MCF 10A (cell line): ENCODE results near the gene MRAS. TPM values are rescaled to one million over a fixed set of nuclear protein-coding genes. Genes with fewer than 3 reads are reported as not detected.
A peak's percentile ranks its signal among the peaks of the same experiment; 100 is the strongest.
"Not testable (repeated sequence)": the region's sequence is repeated elsewhere in the genome, so short reads cannot be mapped to it uniquely, and the experiment has no call there.

Experiments used
- BruUV-seq: library from RNA; stranded (reverse); fragments of 400-500 nt; replicated peaks from 2 replicates; lab custom pipeline; 2021; lab: Mats Ljungman, UMichigan
- CTCF ChIA-PET: fragments of 300-600 bp; sonication (Branson Sonifier 250); formaldehyde crosslinking; extraction: SDS; loops from one replicate; lab custom pipeline; 2021; ENCODE audit warnings: antibody characterized with exemption, inconsistent platforms; lab: Yijun Ruan, JAX
- POLR2A ChIA-PET: fragments of 300-600, 350-650 bp; sonication (Branson Sonifier 250); formaldehyde crosslinking; extraction: SDS; loops from one replicate; lab custom pipeline; 2020; ENCODE audit warnings: antibody characterized with exemption, inconsistent platforms; lab: Yijun Ruan, JAX
- DNase-seq: peaks from one replicate; pipeline ENCODE4 v3.0.0-alpha.2; 2018; ENCODE audit not compliant: unreplicated experiment
- H3K27ac Mint-ChIP-seq: one replicate; pipeline ENCODE4 v1.8.0; 2022; ENCODE audit warnings: mild to moderate bottlenecking, low read depth, mixed read lengths; ENCODE audit not compliant: unreplicated experiment
- H3K27me3 Mint-ChIP-seq: one replicate; pipeline ENCODE4 v1.8.0; 2022; ENCODE audit warnings: mixed read lengths; ENCODE audit not compliant: insufficient read depth, unreplicated experiment
- H3K36me3 Mint-ChIP-seq: one replicate; pipeline ENCODE4 v1.8.0; 2022; ENCODE audit warnings: mild to moderate bottlenecking, moderate library complexity, mixed read lengths; ENCODE audit not compliant: insufficient read depth, unreplicated experiment
- H3K4me1 Mint-ChIP-seq: one replicate; pipeline ENCODE4 v1.8.0; 2022; ENCODE audit warnings: mixed read lengths; ENCODE audit not compliant: insufficient read depth, unreplicated experiment
- H3K4me3 Mint-ChIP-seq: one replicate; pipeline ENCODE4 v1.8.0; 2022; ENCODE audit warnings: mild to moderate bottlenecking, moderate library complexity, mixed read lengths; ENCODE audit not compliant: unreplicated experiment
- H3K9me3 Mint-ChIP-seq: one replicate; pipeline ENCODE4 v1.8.0; 2022; ENCODE audit warnings: mixed read lengths; ENCODE audit not compliant: unreplicated experiment
- intact Hi-C: fragments of 100-400 bp; cut with micrococcal nuclease; formaldehyde crosslinking; loops from 2 replicates; pipeline ENCODE4 v1.14.1; 2022
- total RNA-seq: library from RNA; stranded (reverse); gene quantifications from 2 replicates; pipeline ENCODE4 v1.2.3, GENCODE V29; 2022
- TF ChIP-seq, protein P1 (sequence below): fragments of 200-600 bp; IDR thresholded peaks from one replicate; pipeline ENCODE4 v1.8.0; 2022; ENCODE audit warnings: antibody characterized with exemption, mild to moderate bottlenecking; ENCODE audit not compliant: unreplicated experiment

The MRAS gene
- total RNA-seq, 1 experiment from 2014 or later: 5.2 TPM

DNA sequence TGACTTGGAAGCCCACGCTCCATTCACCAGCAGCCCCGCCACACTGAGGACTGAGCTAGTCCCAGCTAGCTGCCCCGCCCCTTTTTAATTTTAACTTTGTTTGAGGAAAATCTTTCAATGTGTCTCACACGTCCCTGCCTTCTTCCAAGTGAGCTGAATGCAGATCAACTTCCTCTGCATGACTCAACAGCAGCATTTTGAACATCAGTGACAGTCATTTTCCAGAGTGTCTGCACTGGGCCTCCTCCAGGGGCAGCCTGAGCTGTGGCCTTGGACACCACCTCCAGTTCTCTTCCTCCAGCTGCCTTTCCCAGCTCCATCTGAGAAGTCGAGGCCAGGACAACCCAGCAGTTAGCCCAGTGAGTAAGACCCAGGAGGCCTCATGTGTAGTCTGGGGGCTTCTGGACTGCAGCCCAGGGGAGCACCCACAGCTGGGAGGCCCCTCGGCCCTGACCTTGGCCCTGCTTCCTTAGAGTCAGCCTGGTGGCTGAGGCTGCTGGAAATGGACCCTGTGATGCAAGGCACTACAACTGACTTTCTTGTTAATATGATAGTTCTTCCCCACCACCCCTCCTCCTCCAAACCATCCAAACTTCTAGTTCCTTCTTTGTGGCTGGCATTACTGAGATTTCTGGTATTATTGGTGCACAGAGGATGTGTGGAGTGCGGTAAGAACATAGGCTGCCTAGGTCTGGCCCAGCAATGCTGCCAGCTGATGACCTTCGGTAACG lies 64.6 kb downstream of the MRAS start:
- no TSS peak for BruUV-seq
- TF ChIP-seq, protein P1, sequence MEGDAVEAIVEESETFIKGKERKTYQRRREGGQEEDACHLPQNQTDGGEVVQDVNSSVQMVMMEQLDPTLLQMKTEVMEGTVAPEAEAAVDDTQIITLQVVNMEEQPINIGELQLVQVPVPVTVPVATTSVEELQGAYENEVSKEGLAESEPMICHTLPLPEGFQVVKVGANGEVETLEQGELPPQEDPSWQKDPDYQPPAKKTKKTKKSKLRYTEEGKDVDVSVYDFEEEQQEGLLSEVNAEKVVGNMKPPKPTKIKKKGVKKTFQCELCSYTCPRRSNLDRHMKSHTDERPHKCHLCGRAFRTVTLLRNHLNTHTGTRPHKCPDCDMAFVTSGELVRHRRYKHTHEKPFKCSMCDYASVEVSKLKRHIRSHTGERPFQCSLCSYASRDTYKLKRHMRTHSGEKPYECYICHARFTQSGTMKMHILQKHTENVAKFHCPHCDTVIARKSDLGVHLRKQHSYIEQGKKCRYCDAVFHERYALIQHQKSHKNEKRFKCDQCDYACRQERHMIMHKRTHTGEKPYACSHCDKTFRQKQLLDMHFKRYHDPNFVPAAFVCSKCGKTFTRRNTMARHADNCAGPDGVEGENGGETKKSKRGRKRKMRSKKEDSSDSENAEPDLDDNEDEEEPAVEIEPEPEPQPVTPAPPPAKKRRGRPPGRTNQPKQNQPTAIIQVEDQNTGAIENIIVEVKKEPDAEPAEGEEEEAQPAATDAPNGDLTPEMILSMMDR: no peak
- ChIA-PET CTCF (interaction anchor here (0.9 to 10.1 kb wide), 6 partner anchors 21 to 511 kb away, joined by 3 to 164 read pairs (median 4); partner anchors contain the start of gene ESYT3), POLR2A (no interaction called here)
- Mint-ChIP-seq H3K27ac (no peak overlapping the region), H3K36me3 (no peaks in the 10 kb centered on the region), H3K9me3 (no peaks in the 10 kb centered on the region), H3K4me3 (no peak overlapping the region), H3K4me1 (no peaks in the 10 kb centered on the region), H3K27me3 (no peaks in the 10 kb centered on the region)
- DNase-seq: no peak
- intact Hi-C loops: no loop called here

DNA sequence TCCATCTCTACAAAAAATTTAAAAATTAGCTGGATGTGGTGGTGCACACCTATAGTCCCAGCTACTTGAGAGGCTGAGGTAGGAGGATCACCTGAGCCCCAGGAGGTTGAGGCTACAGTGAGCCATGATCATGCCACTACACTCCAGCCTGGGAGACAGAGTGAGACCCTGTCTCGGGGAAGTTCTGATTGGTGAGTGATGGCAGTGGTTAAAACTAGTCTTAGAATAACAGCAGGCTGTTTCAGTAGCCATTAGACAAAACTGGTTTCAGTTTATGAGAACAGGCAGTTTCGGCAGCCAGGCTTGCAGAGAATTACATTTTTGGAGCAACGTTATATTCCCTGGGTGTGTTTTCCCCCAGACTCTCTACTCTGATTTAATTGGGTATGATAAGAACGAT lies 67.9 kb downstream of the MRAS start:
- H3K4me3 Mint-ChIP-seq, H3K27me3 Mint-ChIP-seq, H3K9me3 Mint-ChIP-seq, POLR2A ChIA-PET, H3K4me1 Mint-ChIP-seq, H3K27ac Mint-ChIP-seq, BruUV-seq, H3K36me3 Mint-ChIP-seq, DNase-seq: not testable (repeated sequence)
- CTCF ChIA-PET: interaction anchor here (0.6 to 10.1 kb wide), 14 partner anchors 13 to 531 kb away, joined by 3 to 164 read pairs (median 19); partner anchors contain the start of genes CEP70, FOXL2 and FOXL2NB
- intact Hi-C loops: loop anchor here (5.0 kb wide), 2 partner anchors 61 to 84 kb away; no protein-coding TSS in a partner anchor

DNA sequence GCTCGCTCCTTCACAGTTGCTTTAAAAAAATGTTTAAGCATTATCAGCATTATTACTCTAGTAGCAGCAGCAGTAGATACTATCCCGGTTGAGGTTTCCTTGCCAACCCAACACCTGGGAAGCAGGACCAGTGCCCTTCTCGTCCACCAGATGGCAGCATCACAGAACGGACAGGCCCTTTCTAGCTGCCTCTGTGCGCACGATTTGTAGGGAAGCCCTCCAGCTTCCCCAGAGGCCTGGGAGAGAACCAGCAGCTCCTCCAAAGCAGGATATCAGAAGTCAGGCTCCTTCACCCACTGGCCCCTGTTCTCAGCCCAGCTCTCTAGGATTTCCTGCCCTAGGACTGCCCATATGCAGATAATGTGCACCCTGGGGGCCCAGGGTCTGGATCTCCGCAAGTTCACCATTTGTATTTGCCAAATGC lies 69.2 kb downstream of the MRAS start:
- ChIA-PET CTCF (interaction anchor here (0.5 to 10.1 kb wide), 75 partner anchors 12 to 1721 kb away, joined by 3 to 164 read pairs (median 4); partner anchors contain the start of genes CEP70 and ESYT3), POLR2A (interaction anchor here (0.7 to 1.0 kb wide), 2 partner anchors 177 to 446 kb away, joined by 3 read pairs; partner anchors contain the start of gene CEP70)
- TF ChIP-seq, protein P1: peak; percentile 84
- H3K27ac Mint-ChIP-seq: no peak overlapping the region
- peak; percentile 85 for DNase-seq
- H3K9me3 Mint-ChIP-seq: no peaks in the 10 kb centered on the region
- intact Hi-C loops: loop anchor here (1.0 to 5.0 kb wide), 5 partner anchors 60 to 506 kb away; partner anchors contain the start of gene CEP70
- H3K27me3 Mint-ChIP-seq: no peaks in the 10 kb centered on the region
- no peak overlapping the region for H3K4me3 Mint-ChIP-seq
- no peaks in the 10 kb centered on the region for H3K4me1 Mint-ChIP-seq
- H3K36me3 Mint-ChIP-seq: no peaks in the 10 kb centered on the region
- BruUV-seq: no TSS peak

DNA sequence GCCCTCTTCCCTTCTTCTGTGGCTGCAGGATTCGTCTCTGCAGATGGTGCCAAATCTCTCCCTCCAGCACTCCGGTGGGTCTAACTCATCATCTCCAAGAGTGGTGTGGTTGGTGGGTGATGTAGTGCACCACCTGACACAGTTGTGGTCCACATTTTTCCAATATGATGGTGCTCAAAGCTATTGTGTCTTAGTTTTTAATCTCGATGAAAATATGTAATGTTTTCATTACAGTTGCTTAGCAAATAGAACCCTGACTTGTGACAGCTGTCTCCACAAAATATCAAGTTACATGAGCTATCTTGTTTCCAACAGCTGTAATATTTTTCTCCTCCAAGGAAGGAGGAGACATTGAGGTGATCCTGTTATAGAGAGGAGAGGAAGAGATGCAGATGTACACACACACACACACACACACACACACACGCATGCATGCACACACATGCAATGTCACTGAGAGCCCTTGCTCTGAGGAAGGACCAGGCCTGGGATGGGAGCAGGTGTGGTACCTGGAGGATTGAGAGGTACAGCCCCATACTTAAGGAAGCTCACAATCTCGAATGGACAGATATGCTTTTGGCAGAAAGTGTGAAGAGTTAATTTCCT lies 70.3 kb downstream of the MRAS start:
- Mint-ChIP-seq H3K27ac (no peak overlapping the region), H3K27me3 (no peaks in the 10 kb centered on the region), H3K9me3 (no peaks in the 10 kb centered on the region), H3K4me3 (no peak overlapping the region), H3K36me3 (no peaks in the 10 kb centered on the region), H3K4me1 (no peaks in the 10 kb centered on the region)
- BruUV-seq: no TSS peak
- no peak for DNase-seq
- ChIA-PET POLR2A (interaction anchor here (1.0 kb wide), 1 partner anchor 445 kb away, joined by 3 read pairs; no protein-coding TSS in a partner anchor), CTCF (interaction anchor here (0.6 to 10.1 kb wide), 45 partner anchors 11 to 1270 kb away, joined by 3 to 164 read pairs (median 5); partner anchors contain the start of genes CEP70 and ESYT3)
- intact Hi-C loops: loop anchor here (5.0 kb wide), 2 partner anchors 59 to 86 kb away; no protein-coding TSS in a partner anchor
- TF ChIP-seq, protein P1: no peak
